Lower leg skin (tissue), 4 donors: ENCODE data around the gene MRPL17. TPM values are rescaled to one million over a fixed set of nuclear protein-coding genes. Genes with fewer than 3 reads are reported as not detected.
A peak's percentile ranks its signal among the peaks of the same experiment; 100 is the strongest.

Experiments used
- DNase-seq, 2 donors: peaks; one replicate each; pipeline ENCODE4 v3.0.0-alpha.2; 2019; ENCODE audit warnings: low spot score in 2 of 2
- H3K4me3 ChIP-seq: fragments of 200-600 bp; sonication (generic); 2 replicates; pipeline ENCODE4 v1.5.1; 2017; ENCODE audit warnings: mild to moderate bottlenecking, low read depth; ENCODE audit not compliant: poor library complexity, severe bottlenecking
- POLR2A ChIP-seq, 2 donors: fragments of 450-650 bp; IDR thresholded peaks; one replicate each; pipeline ENCODE4 v1.6.1; 2016 to 2017; ENCODE audit warnings: antibody characterized with exemption in 2 of 2, mild to moderate bottlenecking in 1 of 2, moderate library complexity in 1 of 2
- WGBS, 2 donors: methylation state at CpG; one replicate each; pipeline ENCODE4 v1.1.5; 2018; 5-methylcytosine and 5-hydroxymethylcytosine counted together
- intact Hi-C: fragments of 100-400 bp; cut with DNase I; formaldehyde crosslinking; loops from one replicate; pipeline ENCODE4 v1.15.0; 2023; ENCODE audit warnings: low total_unique reads
- total RNA-seq, 4 donors: library from RNA; depleted of rRNA; stranded (reverse); fragments of >200 nt; gene quantifications; one replicate each; pipeline ENCODE4 v1.1.0, GENCODE V29; 2016
- TF ChIP-seq, protein P1 (sequence below), 3 donors: fragments of 450-650 bp; IDR thresholded peaks; one replicate each; pipeline ENCODE4 v1.5.1; 2016; ENCODE audit warnings: antibody characterized with exemption in 3 of 3, mild to moderate bottlenecking in 3 of 3, moderate library complexity in 2 of 3

Gene MRPL17
- total RNA-seq, 4 donors from 2014 or later, result 16.8 to 115 (median 30.5) TPM

DNA sequence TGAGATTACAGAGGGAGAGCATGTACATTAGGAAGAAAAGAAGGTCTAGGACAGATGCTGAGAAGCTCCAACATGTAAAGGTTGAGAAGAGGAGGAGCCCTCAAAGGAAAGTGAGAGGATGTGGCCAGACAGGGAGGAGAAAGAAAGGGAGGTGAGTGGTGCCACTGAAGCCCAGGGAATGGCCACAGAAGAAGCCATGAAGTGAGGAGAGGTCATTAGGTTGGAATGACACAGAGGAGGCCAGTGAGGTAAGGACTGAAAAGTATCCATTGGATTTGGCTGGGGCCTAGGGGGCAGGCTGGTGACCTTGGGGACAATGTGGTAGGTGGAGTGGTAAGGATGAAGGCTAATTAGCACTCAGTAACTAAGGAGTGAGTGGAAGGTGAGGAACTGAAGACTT lies 24.5 kb downstream of the MRPL17 start:
- DNase-seq, result no peak
- TF ChIP-seq, protein P1, sequence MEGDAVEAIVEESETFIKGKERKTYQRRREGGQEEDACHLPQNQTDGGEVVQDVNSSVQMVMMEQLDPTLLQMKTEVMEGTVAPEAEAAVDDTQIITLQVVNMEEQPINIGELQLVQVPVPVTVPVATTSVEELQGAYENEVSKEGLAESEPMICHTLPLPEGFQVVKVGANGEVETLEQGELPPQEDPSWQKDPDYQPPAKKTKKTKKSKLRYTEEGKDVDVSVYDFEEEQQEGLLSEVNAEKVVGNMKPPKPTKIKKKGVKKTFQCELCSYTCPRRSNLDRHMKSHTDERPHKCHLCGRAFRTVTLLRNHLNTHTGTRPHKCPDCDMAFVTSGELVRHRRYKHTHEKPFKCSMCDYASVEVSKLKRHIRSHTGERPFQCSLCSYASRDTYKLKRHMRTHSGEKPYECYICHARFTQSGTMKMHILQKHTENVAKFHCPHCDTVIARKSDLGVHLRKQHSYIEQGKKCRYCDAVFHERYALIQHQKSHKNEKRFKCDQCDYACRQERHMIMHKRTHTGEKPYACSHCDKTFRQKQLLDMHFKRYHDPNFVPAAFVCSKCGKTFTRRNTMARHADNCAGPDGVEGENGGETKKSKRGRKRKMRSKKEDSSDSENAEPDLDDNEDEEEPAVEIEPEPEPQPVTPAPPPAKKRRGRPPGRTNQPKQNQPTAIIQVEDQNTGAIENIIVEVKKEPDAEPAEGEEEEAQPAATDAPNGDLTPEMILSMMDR (IDR thresholded peaks at IDR 0.05), result no peak
- no peak for TF ChIP-seq POLR2A (IDR thresholded peaks at IDR 0.05)
- intact Hi-C loops, result no loop called here
- H3K4me3 ChIP-seq, result no peak overlapping the region

DNA sequence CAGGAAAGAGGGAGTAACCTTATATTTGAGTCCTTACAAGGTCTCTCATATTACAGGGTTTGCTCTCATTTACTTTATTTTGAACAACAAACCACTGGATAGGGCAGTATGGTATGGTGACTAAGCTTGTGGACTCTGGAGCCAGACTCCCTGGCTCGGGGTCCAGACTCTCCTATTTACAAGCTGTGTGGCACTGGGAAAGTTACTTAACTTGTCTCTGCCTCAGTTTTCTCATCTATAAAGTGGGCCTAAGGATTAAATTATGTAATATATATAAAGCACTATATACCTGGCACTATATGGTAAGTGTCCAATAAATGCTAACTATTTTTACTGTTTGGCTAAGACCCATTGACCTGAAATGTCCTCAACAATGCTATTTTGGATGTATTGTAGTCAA lies 25.8 kb downstream of the MRPL17 start:
- TF ChIP-seq POLR2A (IDR thresholded peaks at IDR 0.05), result no peak
- TF ChIP-seq, protein P1 (IDR thresholded peaks at IDR 0.05), result no peak
- 59 to 67% methylated on average over 1 of the region's 1 CpG for WGBS, 2 donors
- intact Hi-C loops, result no loop called here
- H3K4me3 ChIP-seq, result no peak overlapping the region
- no peak for DNase-seq

DNA sequence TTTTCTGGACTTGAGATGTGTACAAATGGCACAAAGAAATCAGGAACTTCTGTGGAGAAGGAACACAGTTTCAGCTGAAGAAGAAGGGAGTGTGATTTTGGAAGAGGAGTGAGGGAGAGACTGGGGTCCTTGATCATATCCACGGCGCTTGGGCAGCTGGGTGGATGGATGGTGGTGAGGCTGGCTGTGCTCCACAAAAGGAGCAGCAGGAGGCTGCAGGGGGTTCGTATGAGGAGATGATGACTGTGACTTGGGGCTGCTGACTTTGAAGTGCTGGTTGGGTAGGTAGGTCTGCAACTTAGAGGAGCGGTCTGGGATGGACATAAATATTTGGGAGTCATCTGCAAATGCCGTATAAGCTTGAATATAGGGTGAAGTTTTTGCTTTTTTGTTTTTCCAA lies 26.2 kb downstream of the MRPL17 start:
- DNase-seq, result no peak
- TF ChIP-seq, protein P1 (IDR thresholded peaks at IDR 0.05), result no peak
- TF ChIP-seq POLR2A (IDR thresholded peaks at IDR 0.05), result no peak
- WGBS, 2 donors, result 78 to 84% methylated on average over 5 of the region's 5 CpGs
- no peak overlapping the region for H3K4me3 ChIP-seq
- intact Hi-C loops, result no loop called here

DNA sequence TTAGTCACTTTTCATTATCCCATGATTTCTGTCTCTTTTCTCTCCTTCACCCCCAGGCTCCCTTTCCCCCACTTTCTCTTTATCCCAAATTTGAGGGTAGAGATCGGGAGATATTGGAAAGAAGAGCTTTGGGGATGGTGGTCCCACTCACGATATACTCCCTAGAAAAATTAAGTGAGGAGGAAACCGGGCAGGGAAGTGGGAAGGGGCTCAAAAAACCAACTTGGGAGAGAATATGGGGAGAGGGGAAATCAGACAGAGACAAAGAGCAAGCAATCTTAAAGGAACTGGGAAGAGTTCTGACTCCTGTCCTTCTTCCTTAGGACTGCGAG lies 26.6 kb downstream of the MRPL17 start:
- intact Hi-C loops, result no loop called here
- no peak overlapping the region for H3K4me3 ChIP-seq
- DNase-seq, result no peak
- TF ChIP-seq POLR2A (IDR thresholded peaks at IDR 0.05), result no peak
- TF ChIP-seq, protein P1 (IDR thresholded peaks at IDR 0.05), result no peak
- WGBS, 2 donors, result 50 to 62% methylated on average over 4 of the region's 4 CpGs

DNA sequence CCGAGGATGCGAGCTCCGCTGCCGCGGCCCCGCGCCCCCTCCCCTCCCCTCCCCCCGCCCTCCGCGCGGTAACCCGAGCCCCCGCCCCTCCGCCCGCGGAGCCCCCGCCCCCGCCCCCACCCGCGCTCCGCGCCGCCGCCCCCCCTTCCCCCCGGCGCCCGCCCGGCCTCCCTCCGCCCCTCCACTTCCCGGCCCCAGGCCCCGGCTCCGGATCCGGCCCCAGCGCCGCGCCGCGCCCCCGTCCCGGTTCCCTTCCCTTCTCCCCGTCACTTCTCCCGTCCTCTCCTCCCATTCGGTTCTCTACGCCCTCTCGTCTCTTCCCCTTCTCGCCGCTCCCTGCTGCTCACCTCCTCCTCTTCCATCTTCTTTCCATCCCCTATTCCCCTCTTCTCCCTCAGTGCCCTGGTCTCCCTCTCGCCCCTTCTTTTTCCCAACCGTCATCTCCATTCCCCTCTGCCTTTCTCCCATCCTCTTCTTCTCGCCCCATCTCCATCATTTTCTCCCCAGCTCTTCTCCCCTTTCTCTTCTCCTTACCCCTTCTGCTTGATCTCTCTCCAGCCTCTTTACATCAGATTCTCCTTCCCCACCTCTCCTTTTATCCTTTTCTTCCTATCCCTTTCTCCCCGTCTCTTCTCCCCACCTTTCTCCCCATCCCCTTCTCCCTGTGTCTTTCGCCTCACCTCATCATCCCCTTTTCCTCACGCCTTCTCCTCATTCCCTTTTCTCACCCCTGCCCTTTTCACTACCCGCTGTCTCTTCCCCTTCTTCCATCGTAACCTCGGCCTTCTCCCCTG lies 27.2 kb downstream of the MRPL17 start, which contains the start of gene DCHS1:
TSS of gene DCHS1 (minus strand) at position 20 of the 794 bp plus-strand sequence. CDS start 14,196 bp downstream, outside the sequence.
- DNase-seq, result no peak
- WGBS, 2 donors, result 15% methylated on average over 24 to 26 of the region's 56 CpGs
- intact Hi-C loops, result no loop called here
- TF ChIP-seq, protein P1 (IDR thresholded peaks at IDR 0.05), result no peak
- no peak for TF ChIP-seq POLR2A (IDR thresholded peaks at IDR 0.05)
- peak within 1 kb of the TSS; percentile 9 for H3K4me3 ChIP-seq
